Upper lobe of left lung (tissue), 6 donors: Measurements from ENCODE around the gene ZACN. TPM values are rescaled to one million over a fixed set of nuclear protein-coding genes. Genes with fewer than 3 reads are reported as not detected.

Experiments
- ATAC-seq, 2 donors: fragments of 200-7000 bp; cut with Tn5 transposase; one replicate each; pipeline ENCODE4 v1.9.1; 2022; ENCODE audit warnings: mild to moderate bottlenecking in 2 of 2, moderate library complexity in 2 of 2; ENCODE audit not compliant: low FRiP score in 2 of 2
- DNase-seq, 2 donors: peaks; one replicate each; pipeline ENCODE4 v3.0.0-alpha.2; 2019 to 2020
- H3K27ac ChIP-seq, 4 donors: fragments of 200-600 bp; sonication (generic); one replicate each; pipeline ENCODE4 v1.5.1; 2016 to 2019
- H3K27me3 ChIP-seq, 4 donors: fragments of 200-600 bp; sonication (generic); one replicate each; pipeline ENCODE4 v1.5.1; 2017 to 2019
- H3K36me3 ChIP-seq, 4 donors: fragments of 200-600 bp; sonication (generic); one replicate each; pipeline ENCODE4 v1.5.1; 2016 to 2019
- H3K4me1 ChIP-seq, 4 donors: fragments of 200-600 bp; sonication (generic); one replicate each; pipeline ENCODE4 v1.5.1; 2018 to 2019
- H3K4me3 ChIP-seq, 4 donors: fragments of 200-600 bp; sonication (generic); one replicate each; pipeline ENCODE4 v1.5.1; 2017 to 2019; ENCODE audit warnings: mild to moderate bottlenecking in 2 of 4, moderate library complexity in 1 of 4
- H3K9me3 ChIP-seq, 4 donors: fragments of 200-600 bp; sonication (generic); one replicate each; pipeline ENCODE4 v1.5.1; 2018 to 2019
- EP300 ChIP-seq, 4 donors: sonication (generic); formaldehyde crosslinking; IDR thresholded peaks; one replicate each; pipeline ENCODE4 v1.5.1; 2017; ENCODE audit warnings: antibody characterized with exemption in 4 of 4, control low read depth in 2 of 4
- POLR2A ChIP-seq, 4 donors: fragments of 450-650 bp; IDR thresholded peaks; one replicate each; pipeline ENCODE4 v1.5.1; 2016 to 2017; ENCODE audit warnings: antibody characterized with exemption in 4 of 4, mild to moderate bottlenecking in 2 of 4
- POLR2AphosphoS5 ChIP-seq, 2 donors: sonication (generic); formaldehyde crosslinking; IDR thresholded peaks; one replicate each; pipeline ENCODE4 v1.5.1; 2017; ENCODE audit warnings: antibody characterized with exemption in 2 of 2
- WGBS, 2 donors: methylation state at CpG; one replicate each; pipeline ENCODE4 v1.1.5; 2017 to 2018; 5-methylcytosine and 5-hydroxymethylcytosine counted together
- total RNA-seq, 6 donors: library from RNA; depleted of rRNA in 4 of 6; stranded (reverse); fragments of >200 nt in 4 of 6; gene quantifications; one replicate each; pipeline versions ENCODE4 v1.1.0 to v1.2.1, GENCODE V29; 2016 to 2021
- TF ChIP-seq, protein P1 (sequence below), 6 experiments: fragments of 450-650 bp in 4 of 6; fragments of 200-600 bp in 2 of 6; sonication (generic) in 2 of 6; IDR thresholded peaks; one replicate each; pipeline ENCODE4 v1.5.1; 2016 to 2019; ENCODE audit warnings: antibody characterized with exemption in 6 of 6
- donor health status: DM: no; HTN: no; CAD: no; lungs with moderate emphysema.
- donor health status: DM: no; HTN: yes; CAD: no; lungs with severe emphysema.

ZACN gene
- total RNA-seq, 6 donors from 2014 or later, result not detected

DNA sequence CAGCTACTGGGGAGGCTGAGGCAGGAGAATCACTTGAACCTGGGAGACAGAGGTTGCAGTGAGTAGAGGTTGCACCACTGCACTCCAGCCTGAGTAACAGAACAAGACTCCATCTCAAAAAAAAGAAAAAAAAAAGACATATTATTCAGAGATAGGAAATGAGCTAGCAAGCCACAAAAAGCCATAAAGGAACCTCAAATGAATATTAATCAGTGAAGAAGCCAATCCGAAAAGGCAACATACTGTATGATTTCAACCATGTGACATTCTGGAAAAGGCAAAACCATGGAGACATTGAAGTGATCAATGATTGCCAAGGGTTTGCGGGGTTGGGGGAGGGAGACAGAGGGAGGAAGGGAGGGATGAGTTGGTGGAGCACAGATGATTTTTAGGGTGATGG lies 33.0 kb downstream of the ZACN start:
- no peaks in the 10 kb centered on the region for H3K36me3 ChIP-seq
- TF ChIP-seq EP300 (IDR thresholded peaks at IDR 0.05) (no peak), POLR2A (IDR thresholded peaks at IDR 0.05) (no peak), POLR2AphosphoS5 (IDR thresholded peaks at IDR 0.05) (no peak)
- TF ChIP-seq, protein P1, sequence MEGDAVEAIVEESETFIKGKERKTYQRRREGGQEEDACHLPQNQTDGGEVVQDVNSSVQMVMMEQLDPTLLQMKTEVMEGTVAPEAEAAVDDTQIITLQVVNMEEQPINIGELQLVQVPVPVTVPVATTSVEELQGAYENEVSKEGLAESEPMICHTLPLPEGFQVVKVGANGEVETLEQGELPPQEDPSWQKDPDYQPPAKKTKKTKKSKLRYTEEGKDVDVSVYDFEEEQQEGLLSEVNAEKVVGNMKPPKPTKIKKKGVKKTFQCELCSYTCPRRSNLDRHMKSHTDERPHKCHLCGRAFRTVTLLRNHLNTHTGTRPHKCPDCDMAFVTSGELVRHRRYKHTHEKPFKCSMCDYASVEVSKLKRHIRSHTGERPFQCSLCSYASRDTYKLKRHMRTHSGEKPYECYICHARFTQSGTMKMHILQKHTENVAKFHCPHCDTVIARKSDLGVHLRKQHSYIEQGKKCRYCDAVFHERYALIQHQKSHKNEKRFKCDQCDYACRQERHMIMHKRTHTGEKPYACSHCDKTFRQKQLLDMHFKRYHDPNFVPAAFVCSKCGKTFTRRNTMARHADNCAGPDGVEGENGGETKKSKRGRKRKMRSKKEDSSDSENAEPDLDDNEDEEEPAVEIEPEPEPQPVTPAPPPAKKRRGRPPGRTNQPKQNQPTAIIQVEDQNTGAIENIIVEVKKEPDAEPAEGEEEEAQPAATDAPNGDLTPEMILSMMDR (IDR thresholded peaks at IDR 0.05), result no peak
- 73 to 81% methylated on average over 2 of the region's 2 CpGs for WGBS, 2 donors

DNA sequence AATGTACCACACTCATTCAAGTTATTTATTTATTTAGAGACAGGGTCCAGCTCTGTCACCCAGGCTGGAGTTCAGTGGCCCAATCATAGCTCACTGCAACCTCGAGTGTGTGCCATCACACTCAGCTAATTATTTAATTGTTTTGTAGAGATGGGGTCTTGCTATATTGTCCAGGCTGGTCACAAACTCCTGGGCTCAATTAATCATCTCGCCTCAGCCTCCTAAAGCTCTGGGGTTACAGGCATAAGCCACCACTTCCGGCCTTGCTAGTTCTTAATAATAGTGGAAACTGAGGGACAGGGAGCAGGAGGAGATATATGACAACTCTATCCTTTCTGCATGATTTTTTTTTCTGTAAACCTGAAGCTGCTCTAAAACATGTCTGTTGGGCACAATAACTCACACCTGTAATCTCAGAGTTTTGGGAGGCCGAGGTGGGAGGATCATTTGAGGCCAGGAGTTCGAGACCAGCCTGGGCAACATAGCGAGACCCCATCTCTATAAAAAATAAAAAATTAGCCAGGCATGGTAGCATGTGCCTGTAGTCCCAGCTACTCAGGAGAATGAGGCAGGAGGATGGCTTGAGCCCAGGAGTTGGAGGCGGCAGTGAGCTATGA lies 36.3 kb downstream of the ZACN start:
- Histone ChIP-seq H3K27me3 (no peaks in the 10 kb centered on the region), H3K9me3 (no peaks in the 10 kb centered on the region), H3K36me3 (no peaks in the 10 kb centered on the region), H3K27ac (no peak overlapping the region), H3K4me3 (no peak overlapping the region), H3K4me1 (no peaks in the 10 kb centered on the region)
- ATAC-seq, result no peak
- DNase-seq, result no peak
- 90 to 92% methylated on average over 7 of the region's 7 CpGs for WGBS, 2 donors
- TF ChIP-seq, protein P1 (IDR thresholded peaks at IDR 0.05), result no peak
- TF ChIP-seq EP300 (IDR thresholded peaks at IDR 0.05), result no peak
- TF ChIP-seq POLR2A (IDR thresholded peaks at IDR 0.05), result no peak
- no peak for TF ChIP-seq POLR2AphosphoS5 (IDR thresholded peaks at IDR 0.05)

More for the DNA sequence above, 33.0 kb downstream of the ZACN start:
- no peaks in the 10 kb centered on the region for H3K4me1 ChIP-seq
- ATAC-seq (no peak), DNase-seq (no peak)
- no peak overlapping the region for H3K27ac ChIP-seq
- no peaks in the 10 kb centered on the region for H3K9me3 ChIP-seq
- no peak overlapping the region for H3K4me3 ChIP-seq
- H3K27me3 ChIP-seq, result no peaks in the 10 kb centered on the region

DNA sequence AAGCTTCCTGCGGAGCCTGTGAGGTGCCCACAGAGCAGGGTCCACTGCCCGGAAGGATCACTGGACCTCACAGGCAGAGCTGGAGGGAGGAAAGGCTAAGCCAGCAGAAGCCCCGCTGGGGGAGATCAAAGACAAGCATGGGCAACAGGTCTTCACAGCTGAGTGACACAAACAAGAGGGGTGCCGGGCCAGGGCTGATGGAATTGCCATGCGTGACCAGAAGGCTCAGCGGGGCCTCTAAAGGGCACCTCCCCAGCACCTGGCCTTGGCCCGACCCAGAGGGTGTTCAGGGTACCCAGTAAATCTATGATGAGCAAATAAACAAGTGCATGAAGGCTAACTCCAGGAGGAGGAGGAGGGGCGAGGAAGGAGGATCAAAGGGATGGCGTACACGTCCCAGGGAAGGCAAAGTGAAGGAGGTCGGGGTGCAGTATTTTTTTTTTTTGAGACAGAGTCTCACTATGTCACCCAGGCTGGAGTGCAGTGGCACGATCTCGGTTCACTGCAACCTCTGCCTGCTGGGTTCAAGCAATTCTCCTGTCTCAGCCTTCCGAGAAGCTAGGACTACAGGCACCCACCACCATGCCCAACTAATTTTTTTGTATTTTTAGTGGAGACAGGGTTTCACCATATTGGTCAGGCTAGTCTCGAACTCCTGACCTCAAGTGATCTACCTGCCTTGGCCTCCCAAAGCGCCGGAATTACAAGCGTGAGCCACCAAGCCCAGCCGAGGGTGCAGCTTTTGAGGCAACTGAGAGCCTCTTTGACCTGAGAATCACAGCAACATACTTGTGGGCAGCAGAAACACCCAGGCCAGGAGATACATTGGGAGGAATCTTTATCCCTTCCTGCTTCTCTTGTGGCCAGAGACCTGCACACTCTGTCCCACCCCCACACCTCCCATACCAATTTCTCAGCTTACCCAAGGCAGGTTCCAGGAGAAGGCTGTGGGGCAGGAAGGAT lies 40.7 kb downstream of the ZACN start:
- Histone ChIP-seq H3K27ac (no peak overlapping the region), H3K4me1 (peaks cover 6 to 11% (median 8%) of the 10 kb centered on the region in 4 donors), H3K36me3 (no peaks in the 10 kb centered on the region), H3K4me3 (no peak overlapping the region), H3K9me3 (no peaks in the 10 kb centered on the region), H3K27me3 (no peaks in the 10 kb centered on the region)
- TF ChIP-seq EP300 (IDR thresholded peaks at IDR 0.05) (no peak), POLR2AphosphoS5 (IDR thresholded peaks at IDR 0.05) (no peak), POLR2A (IDR thresholded peaks at IDR 0.05) (no peak)
- TF ChIP-seq, protein P1 (IDR thresholded peaks at IDR 0.05), result no peak
- DNase-seq, result no peak
- no peak for ATAC-seq
- 85 to 87% methylated on average over 17 to 19 of the region's 19 CpGs for WGBS, 2 donors

DNA sequence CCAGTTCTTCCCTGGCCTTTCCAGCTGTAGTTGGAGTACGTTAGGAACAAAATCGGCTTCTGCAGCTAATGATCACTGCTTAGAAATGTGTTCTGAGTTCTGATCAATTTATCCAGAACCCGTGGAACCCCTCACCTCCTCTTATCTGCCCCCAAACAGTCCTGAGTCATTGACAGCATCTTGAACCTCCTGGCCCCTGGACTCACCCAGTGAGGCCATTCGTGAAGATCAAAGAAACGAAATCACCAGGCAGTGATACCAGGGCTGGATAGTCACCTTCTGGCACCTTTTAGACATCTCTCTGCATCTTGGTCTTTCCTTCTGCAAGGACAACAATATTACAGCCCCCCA lies 41.7 kb downstream of the ZACN start:
- DNase-seq (no peak), ATAC-seq (no peak)
- Histone ChIP-seq H3K36me3 (no peaks in the 10 kb centered on the region), H3K4me1 (peaks cover 6 to 11% (median 8%) of the 10 kb centered on the region in 4 donors), H3K9me3 (no peaks in the 10 kb centered on the region), H3K27me3 (no peaks in the 10 kb centered on the region), H3K4me3 (no peak overlapping the region), H3K27ac (no peak overlapping the region)
- TF ChIP-seq POLR2AphosphoS5 (IDR thresholded peaks at IDR 0.05) (no peak), POLR2A (IDR thresholded peaks at IDR 0.05) (no peak), EP300 (IDR thresholded peaks at IDR 0.05) (no peak)
- TF ChIP-seq, protein P1 (IDR thresholded peaks at IDR 0.05), result no peak
- 90 to 93% methylated on average over 5 of the region's 5 CpGs for WGBS, 2 donors
